Measurements from ENCODE around the gene MLYCD. TPM values are rescaled to one million over a fixed set of nuclear protein-coding genes. Genes with fewer than 3 reads are reported as not detected.

MLYCD gene
- total RNA-seq, 3 donors from 2014 or later (not counting 1 experiment from before 2014, with no cell fraction given) = 8.5 to 13.2 (median 11.9) TPM

DNA sequence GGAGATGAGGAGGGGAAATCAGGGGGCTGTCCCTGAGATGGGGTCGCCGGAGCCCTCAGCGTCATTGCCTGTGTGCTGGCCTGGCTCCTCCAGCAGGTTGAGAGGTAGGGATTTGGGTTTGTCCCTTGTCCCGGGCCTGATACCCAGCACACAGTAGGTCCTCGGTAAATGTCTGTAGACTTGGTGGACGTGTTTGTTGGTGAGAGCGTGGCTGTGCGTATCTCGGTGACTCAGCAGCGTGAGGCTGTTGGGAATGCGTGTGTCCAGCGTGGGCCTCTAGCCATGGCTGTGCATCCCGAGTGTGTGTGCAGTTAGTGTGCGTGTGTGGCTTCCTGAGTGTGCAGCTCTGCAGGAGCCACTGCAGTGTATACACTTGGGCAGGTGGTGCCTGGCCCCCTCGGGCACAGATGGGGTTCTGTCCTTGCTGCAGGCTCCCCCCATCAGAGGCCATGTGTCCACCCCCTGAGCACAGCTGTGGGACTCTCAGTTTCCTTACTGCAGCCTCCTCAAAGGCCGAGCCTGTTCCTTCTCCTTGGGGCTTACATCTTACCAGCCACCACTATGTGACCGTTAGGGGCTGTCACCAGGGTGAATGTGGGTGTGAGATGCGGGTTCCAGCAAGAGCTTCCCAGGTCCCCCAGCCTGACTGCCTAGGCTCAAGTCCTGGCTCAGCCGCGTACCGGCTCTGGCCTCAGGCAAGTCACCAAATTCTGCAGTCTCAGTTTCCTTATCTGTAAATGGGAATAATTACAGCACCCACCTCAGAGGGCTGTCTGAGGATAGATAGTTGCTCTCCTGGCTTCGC, 74.9 kb downstream of the MLYCD start:
- intact Hi-C loops (cut with micrococcal nuclease) = no loop called here
- no peaks in the 10 kb centered on the region for H3K4me1 Mint-ChIP-seq

DNA sequence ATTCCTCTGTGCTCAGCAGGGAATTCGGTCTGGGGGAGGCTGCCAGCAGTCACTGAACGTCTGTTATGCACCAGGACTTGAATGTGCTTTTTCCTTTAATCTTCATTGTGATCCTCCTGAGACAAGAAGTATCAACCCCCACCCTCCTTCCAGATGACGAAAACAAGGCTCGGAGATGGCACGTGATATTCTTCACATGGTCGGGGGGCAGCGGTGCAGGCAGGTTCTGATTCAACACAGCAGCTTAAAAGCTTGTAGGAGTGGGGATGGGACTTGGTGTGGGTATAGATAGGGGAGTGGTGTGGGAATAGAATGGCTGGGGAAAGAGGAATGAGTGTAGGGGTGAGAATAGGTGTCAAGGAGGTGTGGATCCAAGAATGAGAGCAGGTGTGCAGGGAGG, 75.6 kb downstream of the MLYCD start:
- Histone ChIP-seq H3K27me3 (ENCODE audit: control insufficient read depth, insufficient read depth, low read length) (peaks cover 3% of the 10 kb centered on the region), H3K36me3 (ENCODE audit: control insufficient read depth, insufficient read depth, low read length) (no peaks in the 10 kb centered on the region), H3K4me1 (ENCODE audit: control insufficient read depth, insufficient read depth, low read length) (no peaks in the 10 kb centered on the region), H3K9me3 (ENCODE audit: control insufficient read depth, insufficient read depth, low read length) (peaks cover 5% of the 10 kb centered on the region), H3K27ac (ENCODE audit: low read length) (no peak overlapping the region), H3K4me3 (ENCODE audit: low read length) (no peak overlapping the region)
- DNase-seq (no peak), ATAC-seq (no peak)
- Mint-ChIP-seq H3K9me3 (no peaks in the 10 kb centered on the region), H3K27ac (no peak overlapping the region), H3K27me3 (ENCODE audit: low read depth in 2 of 2) (peaks cover 0 to 6% of the 10 kb centered on the region in 2 donors), H3K36me3 (no peaks in the 10 kb centered on the region), H3K4me1 (no peaks in the 10 kb centered on the region), H3K4me3 (no peak overlapping the region)
- WGBS (ENCODE audit: insufficient coverage) = 57% methylated on average over 7 of the region's 7 CpGs
- intact Hi-C loops (cut with micrococcal nuclease) = no loop called here
- TF ChIP-seq, protein P1, sequence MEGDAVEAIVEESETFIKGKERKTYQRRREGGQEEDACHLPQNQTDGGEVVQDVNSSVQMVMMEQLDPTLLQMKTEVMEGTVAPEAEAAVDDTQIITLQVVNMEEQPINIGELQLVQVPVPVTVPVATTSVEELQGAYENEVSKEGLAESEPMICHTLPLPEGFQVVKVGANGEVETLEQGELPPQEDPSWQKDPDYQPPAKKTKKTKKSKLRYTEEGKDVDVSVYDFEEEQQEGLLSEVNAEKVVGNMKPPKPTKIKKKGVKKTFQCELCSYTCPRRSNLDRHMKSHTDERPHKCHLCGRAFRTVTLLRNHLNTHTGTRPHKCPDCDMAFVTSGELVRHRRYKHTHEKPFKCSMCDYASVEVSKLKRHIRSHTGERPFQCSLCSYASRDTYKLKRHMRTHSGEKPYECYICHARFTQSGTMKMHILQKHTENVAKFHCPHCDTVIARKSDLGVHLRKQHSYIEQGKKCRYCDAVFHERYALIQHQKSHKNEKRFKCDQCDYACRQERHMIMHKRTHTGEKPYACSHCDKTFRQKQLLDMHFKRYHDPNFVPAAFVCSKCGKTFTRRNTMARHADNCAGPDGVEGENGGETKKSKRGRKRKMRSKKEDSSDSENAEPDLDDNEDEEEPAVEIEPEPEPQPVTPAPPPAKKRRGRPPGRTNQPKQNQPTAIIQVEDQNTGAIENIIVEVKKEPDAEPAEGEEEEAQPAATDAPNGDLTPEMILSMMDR (IDR thresholded peaks at IDR 0.05) = no peak

More for the DNA sequence above, 74.9 kb downstream of the MLYCD start:
- H3K27ac ChIP-seq (ENCODE audit: low read length) = no peak overlapping the region
- TF ChIP-seq, protein P1 (IDR thresholded peaks at IDR 0.05) = no peak
- Mint-ChIP-seq H3K9me3 (no peaks in the 10 kb centered on the region), H3K36me3 (no peaks in the 10 kb centered on the region), H3K27me3 (ENCODE audit: low read depth in 2 of 2) (peaks cover 0 to 10% of the 10 kb centered on the region in 2 donors), H3K4me3 (no peak overlapping the region), H3K27ac (no peak overlapping the region)
- 80% methylated on average over 22 of the region's 22 CpGs for WGBS (ENCODE audit: insufficient coverage)
- no peaks in the 10 kb centered on the region for H3K36me3 ChIP-seq (ENCODE audit: control insufficient read depth, insufficient read depth, low read length)
- H3K9me3 ChIP-seq (ENCODE audit: control insufficient read depth, insufficient read depth, low read length) = peaks cover 5% of the 10 kb centered on the region
- H3K4me1 ChIP-seq (ENCODE audit: control insufficient read depth, insufficient read depth, low read length) = no peaks in the 10 kb centered on the region
- ATAC-seq (no peak), DNase-seq (no peak)
- H3K27me3 ChIP-seq (ENCODE audit: control insufficient read depth, insufficient read depth, low read length) = peaks cover 5% of the 10 kb centered on the region
- no peak overlapping the region for H3K4me3 ChIP-seq (ENCODE audit: low read length)

DNA sequence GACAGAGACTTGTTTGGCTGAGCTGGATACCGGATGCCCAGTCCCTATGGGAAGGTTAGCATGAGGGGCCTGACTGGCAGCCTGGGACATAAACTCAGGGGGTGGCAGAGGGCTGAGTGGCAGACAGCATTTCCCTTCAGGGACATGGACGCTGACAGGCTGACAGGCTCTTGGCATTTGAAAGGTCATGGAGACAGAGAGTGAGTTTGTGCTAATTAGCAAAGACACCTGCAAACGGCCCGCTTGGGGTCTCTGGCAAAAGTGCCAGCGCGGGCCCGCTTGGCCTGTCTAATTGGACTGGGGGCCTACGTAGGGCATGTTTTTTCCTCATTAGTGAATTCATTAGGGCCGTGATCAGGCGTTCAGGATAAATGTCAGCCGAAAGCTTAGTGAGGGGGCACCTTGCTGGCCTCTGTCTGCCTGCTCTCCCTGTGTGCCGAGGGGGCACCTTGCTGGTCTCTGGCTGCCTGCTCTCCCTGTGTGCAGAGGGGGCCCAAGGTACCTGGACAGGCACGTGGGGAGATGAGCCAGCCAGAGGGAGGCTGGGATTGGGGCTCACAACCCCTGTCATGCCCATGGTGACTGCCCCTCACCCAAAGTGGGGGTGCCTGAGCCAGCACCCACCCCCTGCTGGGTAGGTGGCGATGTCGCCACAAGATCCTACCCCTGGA, 76.8 kb downstream of the MLYCD start:
- DNase-seq (no peak), ATAC-seq (no peak)
- Histone ChIP-seq H3K4me1 (ENCODE audit: control insufficient read depth, insufficient read depth, low read length) (no peaks in the 10 kb centered on the region), H3K4me3 (ENCODE audit: low read length) (no peak overlapping the region), H3K9me3 (ENCODE audit: control insufficient read depth, insufficient read depth, low read length) (peaks cover 5% of the 10 kb centered on the region), H3K27me3 (ENCODE audit: control insufficient read depth, insufficient read depth, low read length) (no peaks in the 10 kb centered on the region), H3K36me3 (ENCODE audit: control insufficient read depth, insufficient read depth, low read length) (no peaks in the 10 kb centered on the region), H3K27ac (ENCODE audit: low read length) (no peak overlapping the region)
- no peaks in the 10 kb centered on the region for H3K9me3 Mint-ChIP-seq
- no peaks in the 10 kb centered on the region for H3K36me3 Mint-ChIP-seq
- H3K27me3 Mint-ChIP-seq (ENCODE audit: low read depth in 2 of 2) = no peaks in the 10 kb centered on the region
- WGBS (ENCODE audit: insufficient coverage) = 81% methylated on average over 15 of the region's 15 CpGs
- H3K4me3 Mint-ChIP-seq = no peak overlapping the region
- TF ChIP-seq, protein P1 (IDR thresholded peaks at IDR 0.05) = no peak
- intact Hi-C loops (cut with micrococcal nuclease) = no loop called here
- H3K27ac Mint-ChIP-seq = no peak overlapping the region
- no peaks in the 10 kb centered on the region for H3K4me1 Mint-ChIP-seq

Other genes starting within 250 kb of the MLYCD start
- 10 to 100 TPM; 34.8 to 39.6 (median 37.8) TPM for gene HSBP1, start 91.1 kb upstream of the MLYCD start, total RNA-seq
- 1 to 10 TPM; 3.9 to 4.1 (median 4.0) TPM for gene OSGIN1, start 54.1 kb downstream of the MLYCD start, total RNA-seq
- under 1 TPM in 1 of 3 donors, not detected in 2; 0.75 TPM for gene NECAB2, start 69.1 kb downstream of the MLYCD start, total RNA-seq
- gene SLC38A8, start 143.7 kb downstream of the MLYCD start, total RNA-seq = not detected
- 100 to 1,000 TPM in 2 of 3 donors, 10 to 100 TPM in 1; 85.2 to 124 (median 113) TPM for gene MBTPS1, start 217.8 kb downstream of the MLYCD start, total RNA-seq
- 10 to 100 TPM; 11.2 to 15.3 (median 13.5) TPM for gene HSDL1, start 246.1 kb downstream of the MLYCD start, total RNA-seq
- 1 to 10 TPM in 1 of 3 donors, under 1 TPM in 2; 0.43 to 2.9 (median 0.95) TPM for gene DNAAF1, start 246.2 kb downstream of the MLYCD start, total RNA-seq